CD4-positive, alpha-beta T cell treated with Interferon gamma for 1 hour (primary cell): ENCODE data around the gene TANC1.
A peak's percentile ranks its signal among the peaks of the same experiment; 100 is the strongest.

Experiments used
- DNase-seq: peaks from one replicate; pipeline ENCODE4 v3.0.0-alpha.2; 2020

Gene TANC1

GRCh38 chr2:159175182-159175581 is 206.7 kb downstream of the TANC1 start:
- no peak for DNase-seq

GRCh38 chr2:159175927-159176326 is 207.5 kb downstream of the TANC1 start:
- DNase-seq: no peak

DNA sequence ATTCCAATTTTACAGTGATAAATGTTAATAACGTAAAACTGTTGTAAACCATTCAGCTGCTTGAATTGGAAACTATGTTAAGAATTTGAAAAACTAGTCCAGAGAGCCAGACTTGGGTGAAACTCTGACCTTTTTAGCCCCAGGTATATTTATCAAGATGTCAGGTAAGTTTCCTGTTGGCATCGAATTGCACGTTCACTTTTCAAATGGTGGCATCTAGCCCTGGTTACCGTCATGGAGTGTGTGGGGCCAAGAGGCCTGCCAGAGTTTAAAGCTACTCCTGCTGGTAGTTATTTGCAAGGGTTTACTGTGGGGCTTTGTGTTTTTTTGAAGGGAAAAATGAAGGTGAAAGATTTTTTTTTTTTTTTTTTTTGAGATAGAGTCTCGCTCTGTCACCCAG is 208.1 kb downstream of the TANC1 start:
- DNase-seq: no peak

GRCh38 chr2:159177357-159177756 is 208.9 kb downstream of the TANC1 start:
- no peak for DNase-seq

- no peak for DNase-seq
These were observed 209.5 kb downstream of the TANC1 start for GRCh38 chr2:159177957-159178356.

GRCh38 chr2:159179096-159179495 is 210.7 kb downstream of the TANC1 start:
- DNase-seq: no peak

DNA sequence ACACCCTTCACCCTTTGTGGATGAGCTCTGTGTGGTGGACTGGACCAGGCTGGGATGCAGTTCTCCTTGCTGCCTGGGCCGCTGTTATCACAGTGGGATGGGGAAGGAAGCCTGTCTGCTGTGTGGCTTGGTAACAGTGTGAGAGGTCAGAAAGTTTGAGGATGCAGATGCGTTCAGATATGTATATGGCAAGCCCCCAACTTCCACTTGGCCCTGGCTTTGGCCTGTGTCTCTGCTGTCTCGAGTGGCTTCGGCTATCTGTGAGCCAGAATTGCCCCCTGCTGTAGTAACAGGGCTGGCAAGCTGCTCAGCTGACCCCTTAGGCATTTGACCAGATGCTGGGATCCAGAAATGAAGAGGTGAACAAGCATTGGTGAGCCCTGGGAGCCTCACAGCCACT is 211.3 kb downstream of the TANC1 start:
- DNase-seq: no peak

- no peak for DNase-seq
These were observed 214.9 kb downstream of the TANC1 start for GRCh38 chr2:159183346-159183745.

- DNase-seq: no peak
These were observed 217.1 kb downstream of the TANC1 start for GRCh38 chr2:159185401-159186130.

DNA sequence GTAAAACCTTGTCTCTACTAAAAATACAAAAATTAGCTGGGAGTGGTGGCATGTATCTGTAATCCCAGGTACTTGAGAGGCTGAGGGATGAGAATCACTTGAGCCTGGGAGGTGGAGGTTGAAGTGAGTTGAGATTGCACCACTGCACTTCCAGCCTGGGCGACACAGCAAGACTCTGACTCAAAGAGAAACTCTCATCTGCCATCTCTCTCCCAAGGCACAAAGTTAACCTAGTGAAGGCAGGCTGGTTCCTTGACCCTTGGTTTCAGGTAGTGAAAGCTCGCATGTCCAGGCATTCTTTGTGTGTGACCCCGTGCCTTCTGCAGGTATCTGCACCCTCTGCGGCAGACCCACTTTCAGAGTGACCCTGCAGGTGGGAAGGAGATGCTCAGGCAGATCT is 218.0 kb downstream of the TANC1 start:
- no peak for DNase-seq

DNA sequence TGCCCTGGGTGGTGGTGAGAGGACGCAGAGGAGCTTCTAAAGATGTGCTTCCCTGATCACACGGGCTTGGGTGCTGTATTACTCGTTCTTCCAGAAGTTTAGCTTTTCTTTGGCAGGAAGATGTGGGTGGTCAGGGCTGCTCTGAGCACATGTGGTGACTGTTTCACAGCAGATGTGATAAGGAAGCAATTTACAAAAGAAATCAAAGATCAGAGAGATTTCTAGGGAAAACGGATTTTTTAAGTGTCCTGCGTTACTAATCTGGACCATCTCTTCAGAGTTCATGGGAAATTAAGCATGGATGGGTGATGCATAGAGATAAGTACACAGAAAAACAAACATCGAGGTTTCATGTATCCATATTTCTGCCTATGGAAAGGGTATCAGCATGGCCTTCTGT is 218.7 kb downstream of the TANC1 start:
- DNase-seq: no peak

DNA sequence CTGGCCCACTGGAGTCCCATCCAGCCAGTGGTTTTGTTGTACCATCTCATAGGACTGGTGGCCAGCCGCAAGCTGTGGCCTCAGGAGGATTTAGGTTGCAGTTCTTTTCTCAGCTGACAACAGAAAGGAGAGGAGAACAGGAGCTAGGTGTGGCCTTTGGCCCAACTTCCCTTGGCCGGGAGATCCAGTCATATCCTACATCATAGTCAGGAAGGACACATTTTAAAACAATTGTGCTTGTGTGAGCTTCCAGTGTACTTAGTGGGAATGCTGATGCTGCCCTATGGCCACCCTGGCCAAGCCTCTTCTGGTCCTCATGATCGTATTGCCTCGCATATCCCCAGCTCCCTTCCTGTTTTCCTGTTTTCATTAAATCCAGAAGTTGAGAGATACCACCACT is 220.0 kb downstream of the TANC1 start:
- no peak for DNase-seq

GRCh38 chr2:159192371-159192918 is 224.0 kb downstream of the TANC1 start:
- DNase-seq: no peak

- no peak for DNase-seq
These were observed 225.4 kb downstream of the TANC1 start for GRCh38 chr2:159193791-159194190.

- no peak for DNase-seq
These were observed 225.8 kb downstream of the TANC1 start for GRCh38 chr2:159194241-159194640.

DNA sequence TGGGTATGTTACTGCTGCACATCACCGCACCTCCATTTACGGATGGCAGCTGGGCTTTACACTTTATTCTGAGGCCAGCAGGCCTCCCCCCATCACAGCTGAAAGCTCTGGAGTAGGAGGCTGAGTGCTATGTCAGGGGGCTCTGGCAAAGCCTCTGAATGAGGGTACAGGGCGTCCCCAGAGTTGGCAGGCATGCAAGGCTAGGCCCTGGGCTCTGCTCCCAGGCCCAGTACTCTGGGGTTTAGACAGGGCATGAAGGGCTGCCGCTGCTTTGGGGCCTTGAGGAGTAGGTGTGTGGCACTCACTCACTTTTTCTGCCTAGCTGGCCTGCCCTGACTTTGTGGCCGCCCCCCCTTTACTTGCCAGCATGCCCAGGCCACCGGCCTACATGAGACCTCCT is 227.3 kb downstream of the TANC1 start:
- no peak for DNase-seq

GRCh38 chr2:159196393-159196925 is 228.0 kb downstream of the TANC1 start:
- no peak for DNase-seq

- no peak for DNase-seq
These were observed 230.8 kb downstream of the TANC1 start for GRCh38 chr2:159199236-159199635.

DNA sequence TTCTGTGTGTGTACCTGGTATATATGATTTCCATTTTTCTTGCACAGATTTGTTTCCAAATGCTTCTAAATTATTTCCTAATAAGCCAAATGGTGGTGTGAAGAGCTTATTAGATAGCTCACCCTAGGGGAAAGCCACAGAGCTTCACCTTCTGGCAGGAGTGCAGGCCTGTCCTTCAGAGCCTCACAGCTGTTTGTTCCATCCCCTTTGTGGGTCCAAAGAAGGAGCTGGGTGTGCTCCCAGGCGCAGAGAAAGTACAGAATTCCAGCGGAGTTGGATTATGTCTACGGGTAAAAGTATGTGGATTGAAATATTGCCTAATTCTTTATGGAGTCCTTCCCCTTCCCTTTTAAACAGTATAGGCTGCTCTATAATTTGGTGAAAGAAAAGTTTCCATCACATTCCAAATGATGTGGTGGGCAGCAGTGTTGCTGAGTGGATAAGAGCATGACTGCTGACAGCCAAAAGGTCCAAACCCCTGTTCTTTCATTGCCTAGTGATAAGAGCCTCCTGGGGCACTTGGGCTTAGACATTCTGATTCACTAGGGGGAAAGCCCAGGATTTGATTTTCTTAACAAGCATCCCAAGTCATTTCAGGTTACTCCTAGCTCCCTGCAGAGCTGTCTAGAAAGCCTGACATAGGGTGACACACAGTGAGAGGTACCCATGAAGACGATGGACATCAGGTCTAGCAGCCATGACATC is 231.5 kb downstream of the TANC1 start:
- DNase-seq: no peak

DNA sequence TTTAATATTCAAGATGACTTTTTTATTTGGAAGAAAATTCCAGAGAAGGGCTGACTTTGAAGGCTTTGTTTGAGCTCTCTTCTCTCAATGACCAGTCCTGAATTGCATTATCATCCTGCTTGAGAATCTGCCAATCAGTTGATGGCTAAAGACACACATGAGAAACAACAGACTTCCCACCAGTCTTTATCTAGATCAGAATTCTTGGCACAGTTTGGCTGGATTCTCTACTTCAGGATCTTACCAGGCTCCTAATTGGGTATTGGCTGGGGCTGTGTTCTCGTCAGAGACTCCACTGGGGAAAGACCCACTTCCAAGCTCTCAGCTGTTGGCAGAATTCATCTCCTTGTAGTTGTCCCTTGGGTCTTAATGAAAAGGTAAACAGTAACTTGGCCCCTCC is 232.1 kb downstream of the TANC1 start:
- no peak for DNase-seq

DNA sequence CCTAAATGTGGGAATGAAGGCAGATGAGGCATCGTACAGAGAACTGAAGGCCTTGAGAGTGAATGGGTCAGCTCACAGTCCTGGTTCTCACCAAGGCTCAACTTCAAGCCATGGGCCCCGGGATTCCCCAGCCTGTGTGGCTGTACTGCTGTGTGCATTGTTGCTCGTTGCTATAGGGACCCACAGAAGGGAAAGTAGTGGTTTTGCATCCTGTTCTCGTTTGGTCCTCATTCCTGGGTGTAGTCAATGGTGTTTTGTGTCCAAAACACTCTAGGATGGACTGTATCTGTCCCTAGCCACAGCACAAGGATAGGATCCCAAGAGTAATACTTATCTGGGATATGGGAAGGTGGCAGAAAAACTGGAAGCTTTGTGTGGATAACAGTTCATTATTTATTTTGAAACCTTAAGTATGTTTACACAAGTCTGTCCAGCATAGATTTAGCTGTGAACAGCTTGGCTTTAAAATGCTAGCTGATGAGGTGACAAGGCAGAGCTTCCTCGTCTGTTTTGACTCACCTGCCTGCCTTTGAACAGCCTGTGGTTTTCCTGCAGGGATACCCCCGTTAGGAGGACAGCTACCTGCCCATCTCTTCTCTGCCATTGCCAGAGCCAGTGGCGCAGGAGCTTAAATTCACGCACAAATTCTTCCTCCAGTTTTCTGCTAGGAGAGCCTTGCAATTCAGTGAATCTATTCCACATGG is 233.1 kb downstream of the TANC1 start:
- peak; percentile 22 for DNase-seq

DNA sequence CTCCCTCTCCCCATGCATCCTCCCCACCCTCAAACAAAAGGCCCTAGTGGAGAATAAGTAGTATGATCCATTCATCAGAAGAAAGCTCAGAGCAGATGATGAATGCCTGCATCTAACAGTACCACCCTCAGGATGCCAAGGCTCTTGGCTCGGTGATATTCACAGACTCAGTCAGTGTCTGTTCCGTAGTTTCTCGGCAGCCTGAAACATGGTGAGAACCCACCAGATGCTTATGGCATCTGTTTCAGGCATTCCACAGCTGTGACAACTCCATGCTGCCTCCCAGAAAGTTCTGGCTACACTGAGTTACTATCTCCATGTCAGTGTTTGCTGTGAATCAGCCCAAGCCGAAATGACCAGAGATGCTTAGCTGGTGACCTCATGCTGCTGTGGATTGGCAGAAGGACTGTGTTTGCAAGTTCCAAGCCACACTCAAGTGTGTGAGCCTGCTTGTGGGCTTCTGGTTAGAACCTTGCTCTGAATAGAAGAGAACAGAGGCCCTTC is 234.2 kb downstream of the TANC1 start:
- DNase-seq: no peak
